GM12892 (cell line): ENCODE data around the gene MEF2B. TPM values are rescaled to one million over a fixed set of nuclear protein-coding genes. Genes with fewer than 3 reads are reported as not detected.

ENCODE experiments used
- DNase-seq: peaks from one replicate; pipeline ENCODE4 v3.0.0; 2011; ENCODE audit not compliant: insufficient read length
- FAIRE-seq: peaks from 2 replicates; lab custom pipeline; 2011; peaks lifted over from hg19 to GRCh38; lab: Jason Lieb, UNC
- POLR2A ChIP-seq: IDR thresholded peaks from 2 replicates; pipeline ENCODE4 v1.6.1; 2011; ENCODE audit warnings: low read depth, low read length, control low read depth
- POLR2AphosphoS5 ChIP-seq: IDR thresholded peaks from 2 replicates; pipeline ENCODE4 v1.6.1; 2011; ENCODE audit warnings: low read depth, low read length, control low read depth
- TAF1 ChIP-seq: IDR thresholded peaks from 2 replicates; pipeline ENCODE4 v1.6.1; 2011; ENCODE audit warnings: low read depth, mild to moderate bottlenecking, control low read depth, low read length, borderline replicate concordance
- polyA plus RNA-seq: library from polyadenylated mRNA; unstranded; fragments of >200 nt; gene quantifications from one replicate; pipeline ENCODE4 v1.2.1, GENCODE V29; 2012; ENCODE audit warnings: missing spikeins, inconsistent platforms; ENCODE audit not compliant: missing spikeins

Gene MEF2B
- 2.2 TPM for polyA plus RNA-seq

DNA sequence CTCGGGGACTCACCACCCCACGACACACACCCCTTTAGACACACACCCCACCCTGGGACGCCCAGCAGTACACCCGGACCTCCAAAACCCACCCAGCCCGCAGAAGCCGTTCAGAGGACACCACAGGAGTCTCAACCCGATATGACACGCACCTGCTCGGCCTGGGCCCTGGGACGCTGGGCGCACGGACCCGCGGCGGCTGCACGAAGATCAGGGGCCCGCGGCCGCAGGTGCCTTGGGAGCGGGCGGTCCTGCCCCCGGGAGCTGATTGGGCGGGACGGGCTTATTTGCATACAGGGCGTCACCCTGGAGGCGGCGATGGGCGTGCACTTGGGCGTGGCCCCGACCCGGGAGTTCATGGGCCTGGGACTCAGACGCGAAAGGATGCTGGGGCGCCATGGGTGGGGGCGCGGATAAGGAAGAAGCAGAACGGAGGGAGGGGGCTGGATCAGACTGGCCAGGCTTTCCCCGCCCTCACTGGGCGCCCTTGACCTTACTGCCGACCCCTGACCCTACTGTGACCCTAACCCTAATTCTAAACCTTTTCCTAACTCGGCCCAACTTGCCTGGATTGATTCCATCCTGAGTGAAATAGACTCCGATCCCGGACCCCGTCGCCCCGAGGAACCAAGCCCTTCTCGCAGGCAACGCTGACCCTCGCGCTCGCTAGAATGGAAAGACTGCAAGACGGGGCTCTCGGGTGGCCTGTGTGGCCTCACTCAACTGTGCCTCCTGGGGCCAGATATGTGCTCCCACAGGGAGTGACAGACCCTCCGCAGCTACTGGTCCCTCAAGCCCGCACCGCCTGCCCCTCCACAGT is at the start of gene MEF2B:
TSS of gene MEF2B (minus strand) at position 211 of the 820 bp plus-strand sequence. CDS start 19,528 bp downstream, outside the sequence.
- DNase-seq (peak; percentile 96), FAIRE-seq (peak; percentile 94)
- TF ChIP-seq POLR2AphosphoS5 (no peak), TAF1 (peak; percentile 44; the same call in 1 of the 2 replicates), POLR2A (peak; percentile 45; the same call in 1 of the 2 replicates)

DNA sequence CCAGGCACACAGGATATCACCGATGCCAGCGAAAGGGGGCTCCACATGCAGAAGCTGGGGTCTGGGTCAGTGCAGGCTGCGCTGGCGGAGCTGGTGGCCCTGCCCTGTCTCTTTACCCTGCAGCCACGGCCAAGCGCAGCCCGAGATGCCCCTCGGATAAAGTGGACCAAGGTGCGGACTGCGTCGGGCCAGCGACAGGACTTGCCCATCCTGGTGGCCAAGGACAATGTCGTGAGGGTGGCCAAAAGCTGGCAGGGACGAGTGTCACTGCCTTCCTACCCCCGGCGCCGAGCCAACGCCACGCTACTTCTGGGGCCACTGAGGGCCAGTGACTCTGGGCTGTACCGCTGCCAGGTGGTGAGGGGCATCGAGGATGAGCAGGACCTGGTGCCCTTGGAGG is 48.8 kb upstream of the MEF2B start:
- TF ChIP-seq POLR2A (no peak), POLR2AphosphoS5 (no peak), TAF1 (no peak)
- FAIRE-seq, result no peak
- DNase-seq, result no peak

DNA sequence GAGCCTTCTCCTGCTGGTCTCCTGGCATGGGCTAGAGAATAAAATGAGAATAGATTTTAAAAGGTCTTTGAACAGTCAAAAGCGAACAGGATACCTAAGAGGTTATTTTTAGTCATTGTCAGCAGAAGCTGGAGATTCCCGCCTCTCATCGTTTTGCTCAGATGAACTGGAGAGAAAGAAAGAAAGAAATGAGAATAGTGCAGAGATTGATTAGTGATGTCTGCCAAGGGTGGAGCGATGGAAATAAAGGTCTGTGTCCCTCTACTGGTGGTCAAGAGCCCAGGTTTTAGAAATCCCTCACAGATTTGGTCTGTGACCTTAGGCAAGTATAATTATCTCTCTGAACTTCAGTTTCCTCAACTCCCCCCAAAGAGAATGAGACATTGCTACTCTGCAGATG is 47.0 kb upstream of the MEF2B start:
- DNase-seq, result no peak
- no peak for TF ChIP-seq POLR2A
- no peak for TF ChIP-seq TAF1
- TF ChIP-seq POLR2AphosphoS5, result no peak
- no peak for FAIRE-seq

DNA sequence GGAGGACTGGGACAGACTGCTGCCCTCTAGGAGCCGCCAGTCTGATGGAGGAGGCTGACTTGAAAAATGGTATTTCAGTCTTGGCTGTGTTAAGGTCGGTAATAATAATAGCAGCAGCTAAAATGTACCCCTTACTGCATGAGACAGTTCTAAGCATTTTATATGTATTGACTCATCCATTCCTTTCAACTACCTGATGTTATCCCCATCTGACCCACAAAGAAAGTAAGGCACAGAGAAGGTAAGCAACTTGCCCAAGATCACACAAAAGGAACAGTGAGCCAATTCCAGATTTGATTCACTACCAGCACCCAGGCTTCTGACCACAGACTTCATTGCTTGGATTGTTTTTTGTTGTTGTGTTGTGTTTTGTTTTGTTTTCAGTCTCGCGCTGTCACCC is 45.7 kb upstream of the MEF2B start:
- FAIRE-seq (no peak), DNase-seq (no peak)
- no peak for TF ChIP-seq TAF1
- no peak for TF ChIP-seq POLR2AphosphoS5
- TF ChIP-seq POLR2A, result no peak

DNA sequence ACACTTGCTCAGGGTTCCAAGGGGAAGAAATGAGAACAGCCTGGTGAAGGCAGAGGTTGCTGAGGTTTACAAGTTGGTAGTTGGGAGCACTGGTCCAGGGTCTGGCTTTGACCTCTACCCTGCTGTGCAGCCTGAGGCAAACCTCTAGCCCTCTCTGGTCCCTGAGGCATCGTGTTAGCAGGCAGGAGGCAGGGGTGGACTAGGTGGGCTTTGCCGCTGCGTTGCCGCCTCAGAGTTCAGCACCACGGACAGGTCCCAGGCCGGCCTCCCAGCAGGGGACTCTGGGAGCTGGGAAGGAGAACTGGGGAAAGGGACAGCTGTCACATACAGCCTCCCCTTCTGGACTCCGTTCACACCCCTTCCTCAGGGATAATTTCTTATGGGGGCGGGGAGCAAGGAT is 44.8 kb upstream of the MEF2B start:
- FAIRE-seq (no peak), DNase-seq (no peak)
- TF ChIP-seq POLR2A (no peak), POLR2AphosphoS5 (no peak), TAF1 (no peak)

DNA sequence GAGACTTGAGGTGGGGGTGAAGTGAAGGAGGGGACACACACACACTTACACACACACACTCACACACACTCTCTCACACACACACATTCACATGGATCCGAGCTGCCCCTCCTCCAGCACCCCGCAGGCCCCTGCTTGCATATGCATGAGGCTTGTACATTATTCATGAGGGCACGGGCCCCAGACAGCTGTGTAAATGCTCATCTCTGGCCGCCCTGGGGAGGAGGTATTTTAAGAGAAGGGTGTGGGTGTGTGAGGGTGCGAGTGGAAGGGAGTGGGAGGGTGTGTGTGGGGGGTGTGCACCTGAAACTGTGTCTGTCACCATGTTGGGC is 44.1 kb upstream of the MEF2B start:
- no peak for TF ChIP-seq POLR2A
- TF ChIP-seq TAF1, result no peak
- no peak for TF ChIP-seq POLR2AphosphoS5
- FAIRE-seq (no peak), DNase-seq (no peak)

DNA sequence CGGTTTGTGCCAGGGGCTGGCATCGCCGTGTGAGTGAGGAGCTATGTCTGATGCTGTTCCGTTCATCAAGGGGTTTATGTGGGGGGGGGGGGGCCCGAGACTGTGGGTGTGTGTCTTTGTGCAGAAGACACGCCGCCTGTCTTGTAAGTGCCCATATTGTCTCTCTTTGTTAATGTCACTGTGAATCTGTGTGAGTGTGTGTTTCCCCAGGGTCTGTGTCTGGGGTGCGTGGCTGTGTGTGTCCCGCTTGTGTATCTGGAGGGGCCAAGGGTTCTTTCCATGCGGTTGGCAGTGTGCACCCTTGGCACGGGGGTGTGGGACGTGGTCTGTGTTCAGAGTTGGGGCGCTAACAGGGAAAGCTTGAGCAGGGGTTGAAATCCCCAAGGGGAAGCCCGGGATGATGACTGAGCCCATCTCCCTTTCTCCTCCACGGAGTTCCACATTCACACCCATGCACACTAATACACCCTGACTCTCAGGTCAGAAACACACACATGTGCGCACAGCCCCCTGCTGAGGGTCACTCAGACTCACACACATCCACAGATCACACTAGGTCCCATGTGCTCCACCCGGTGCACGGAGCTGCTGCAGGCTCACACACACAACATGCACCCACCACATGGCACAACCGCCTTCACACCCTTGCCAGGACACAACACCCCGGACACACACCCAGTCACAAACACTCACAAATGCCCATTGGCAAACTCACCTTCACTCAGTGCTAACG is 43.5 kb upstream of the MEF2B start:
- FAIRE-seq (no peak), DNase-seq (no peak)
- TF ChIP-seq POLR2AphosphoS5 (no peak), POLR2A (no peak)

DNA sequence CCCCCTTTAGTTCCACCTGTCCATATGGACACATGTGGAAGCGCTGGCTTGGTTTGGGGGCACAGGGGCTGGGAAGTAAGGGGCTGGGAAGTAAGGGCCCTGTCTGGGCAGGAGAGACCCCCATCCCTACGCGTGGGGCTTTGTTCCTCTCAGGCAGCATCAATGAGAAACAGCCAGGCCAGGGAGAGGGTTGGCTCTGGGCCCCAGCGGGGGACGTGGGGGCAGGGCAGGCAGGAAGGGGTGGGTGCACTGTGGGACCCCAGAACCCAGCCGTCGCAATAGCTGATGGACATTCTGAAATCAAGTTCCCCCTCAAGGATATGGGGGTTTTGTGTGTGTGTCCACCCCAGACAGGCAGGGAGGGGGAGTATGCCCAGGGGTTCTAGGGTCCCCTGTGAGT is 42.9 kb upstream of the MEF2B start:
- TF ChIP-seq POLR2AphosphoS5, result no peak
- TF ChIP-seq POLR2A, result no peak
- no peak for TF ChIP-seq TAF1
- DNase-seq (no peak), FAIRE-seq (no peak)

DNA sequence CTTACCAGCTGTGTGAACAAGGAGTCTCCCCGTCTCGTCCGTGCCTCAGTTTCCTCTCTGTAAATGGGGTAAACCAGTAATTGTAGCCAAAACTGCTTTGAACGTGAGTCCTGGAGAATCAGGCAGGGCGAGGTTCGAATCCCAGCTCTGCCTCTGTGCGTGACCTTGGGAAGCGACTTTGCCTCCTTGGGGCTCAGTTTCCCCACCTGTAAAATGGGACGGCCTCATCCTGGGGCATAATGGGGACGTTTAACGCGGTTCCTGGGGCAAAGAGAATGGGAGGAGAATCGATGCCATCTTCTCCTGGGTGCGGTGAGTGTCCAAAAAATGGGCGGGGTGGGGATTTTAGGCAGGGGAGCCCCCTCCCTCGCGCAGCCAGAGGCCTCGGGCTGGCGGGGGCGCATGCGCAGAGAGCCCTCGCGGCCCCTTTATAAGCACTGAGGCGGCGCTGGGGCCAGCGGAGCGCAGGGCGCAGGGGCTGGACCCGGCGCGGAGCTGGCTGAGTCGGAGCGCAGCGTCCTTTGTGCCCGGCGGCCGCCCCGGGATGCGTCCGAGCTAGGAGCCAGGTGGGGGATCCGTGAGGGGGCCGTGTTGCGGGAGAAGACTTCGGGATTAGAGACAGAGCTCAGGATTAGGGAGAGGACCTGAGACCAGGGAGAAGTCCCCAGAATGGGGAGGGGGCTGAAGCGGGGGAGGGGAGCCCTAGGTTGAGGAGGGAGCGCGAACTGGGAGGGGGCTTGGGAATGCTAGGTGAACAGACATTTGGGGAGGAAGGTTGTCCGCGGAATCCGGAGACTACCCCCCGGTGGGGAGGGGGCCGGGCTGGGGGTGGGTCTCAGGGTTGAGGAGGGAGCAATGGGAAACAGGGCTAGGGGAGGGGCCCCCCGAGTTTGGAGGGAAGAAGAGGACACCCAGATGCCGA is 41.7 kb upstream of the MEF2B start, which contains the start of gene NCAN:
TSS of gene NCAN (plus strand) at position 460 of the 922 bp plus-strand sequence. CDS start 4,996 bp downstream, outside the sequence.
- no peak for TF ChIP-seq POLR2AphosphoS5
- no peak for TF ChIP-seq POLR2A
- no peak for TF ChIP-seq TAF1
- DNase-seq (no peak), FAIRE-seq (no peak)

DNA sequence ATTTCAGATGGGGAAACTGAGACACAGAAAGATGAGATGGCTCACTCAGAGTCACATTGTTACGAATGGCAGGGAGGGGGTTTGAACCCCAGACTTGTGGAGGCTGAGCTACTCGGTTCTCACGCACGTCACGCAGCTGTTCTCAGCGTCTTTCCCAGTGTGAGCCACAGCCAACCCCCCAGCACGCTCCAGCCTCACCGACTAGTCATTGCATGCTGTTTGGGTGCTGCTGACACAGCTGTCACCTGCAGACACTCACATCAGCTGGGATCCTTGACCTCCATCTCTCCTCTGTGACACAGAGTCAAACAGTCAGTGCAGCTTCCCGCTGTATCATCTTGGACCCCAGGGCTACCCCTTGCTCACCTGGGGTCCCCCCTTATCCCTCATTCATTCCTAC is 39.3 kb upstream of the MEF2B start:
- no peak for FAIRE-seq
- no peak for TF ChIP-seq POLR2A
- no peak for TF ChIP-seq POLR2AphosphoS5
- no peak for TF ChIP-seq TAF1

More for the DNA sequence above, 39.3 kb upstream of the MEF2B start:
- DNase-seq, result no peak
